Trophoblast cell (in vitro differentiated cells and primary cell): ENCODE measurements around the gene FLNC.
A peak's percentile ranks its signal among the peaks of the same experiment; 100 is the strongest.

Source experiments
- DNase-seq, 2 donors: peaks; one replicate each; pipeline ENCODE4 v3.0.0-alpha.2; 2016
- H2AFZ ChIP-seq: 2 replicates; pipeline ENCODE4 v1.6.1; 2013; ENCODE audit warnings: low read length, moderate library complexity, mild to moderate bottlenecking; ENCODE audit not compliant: insufficient read depth, poor library complexity
- H2AK5ac ChIP-seq: 2 replicates; pipeline ENCODE4 v1.6.1; 2013; ENCODE audit warnings: mild to moderate bottlenecking, low read length
- H2BK120ac ChIP-seq: 2 replicates; pipeline ENCODE4 v1.6.1; 2013; ENCODE audit warnings: low read length, mild to moderate bottlenecking, moderate library complexity; ENCODE audit not compliant: insufficient read depth, poor library complexity
- H2BK12ac ChIP-seq: 2 replicates; pipeline ENCODE4 v1.6.1; 2013; ENCODE audit warnings: mild to moderate bottlenecking, low read length, moderate library complexity
- H2BK5ac ChIP-seq: 2 replicates; pipeline ENCODE4 v1.6.1; 2013; ENCODE audit warnings: low read length, low read depth, moderate library complexity, mild to moderate bottlenecking; ENCODE audit not compliant: poor library complexity
- H3K14ac ChIP-seq: 2 replicates; pipeline ENCODE4 v1.6.1; 2013; ENCODE audit warnings: mild to moderate bottlenecking, low read length
- H3K18ac ChIP-seq: 2 replicates; pipeline ENCODE4 v1.6.1; 2013; ENCODE audit warnings: mild to moderate bottlenecking, low read length
- H3K23ac ChIP-seq: 2 replicates; pipeline ENCODE4 v1.6.1; 2013; ENCODE audit warnings: low read length
- H3K27ac ChIP-seq: 2 replicates; pipeline ENCODE4 v1.5.1; 2013; ENCODE audit warnings: low read depth, mild to moderate bottlenecking, inconsistent platforms, low read length, moderate library complexity
- H3K27me3 ChIP-seq: 2 replicates; pipeline ENCODE4 v1.6.1; 2013; ENCODE audit warnings: inconsistent platforms, mild to moderate bottlenecking, low read length, moderate library complexity; ENCODE audit not compliant: insufficient read depth
- H3K36me3 ChIP-seq, 2 experiments: 1 replicate in 1 of 2; 2 replicates in 1 of 2; pipeline ENCODE4 v1.6.1; 2013; ENCODE audit warnings: low read length in 2 of 2, mild to moderate bottlenecking in 2 of 2, moderate library complexity in 1 of 2; ENCODE audit not compliant: insufficient read depth in 2 of 2, control insufficient read depth in 1 of 2
- H3K4ac ChIP-seq: 2 replicates; pipeline ENCODE4 v1.6.1; 2013; ENCODE audit warnings: low read depth, mild to moderate bottlenecking, low read length, moderate library complexity
- H3K4me1 ChIP-seq, 2 experiments: 1 replicate in 1 of 2; 2 replicates in 1 of 2; pipeline ENCODE4 v1.6.1; 2013; ENCODE audit warnings: low read length in 2 of 2, mild to moderate bottlenecking in 2 of 2, moderate library complexity in 1 of 2; ENCODE audit not compliant: insufficient read depth in 2 of 2, control insufficient read depth in 1 of 2
- H3K4me2 ChIP-seq: 2 replicates; pipeline ENCODE4 v1.6.1; 2013; ENCODE audit warnings: inconsistent platforms, mild to moderate bottlenecking, low read length, moderate library complexity
- H3K4me3 ChIP-seq: 2 replicates; pipeline ENCODE4 v1.5.1; 2013; ENCODE audit warnings: mild to moderate bottlenecking, low read depth, low read length, inconsistent platforms
- H3K79me1 ChIP-seq: one replicate; pipeline ENCODE4 v1.6.1; 2013; ENCODE audit warnings: low read length
- H3K79me2 ChIP-seq: 2 replicates; pipeline ENCODE4 v1.6.1; 2013; ENCODE audit warnings: low read length, mild to moderate bottlenecking; ENCODE audit not compliant: control insufficient read depth, insufficient read depth, poor library complexity
- H3K9ac ChIP-seq: 2 replicates; pipeline ENCODE4 v1.6.1; 2013; ENCODE audit warnings: mild to moderate bottlenecking, low read length
- H3K9me3 ChIP-seq: 2 replicates; pipeline ENCODE4 v1.6.1; 2013; ENCODE audit warnings: low read depth, mild to moderate bottlenecking, control low read depth, inconsistent platforms, low read length; ENCODE audit not compliant: insufficient read depth
- H4K12ac ChIP-seq: 2 replicates; pipeline ENCODE4 v1.6.1; 2013; ENCODE audit warnings: low read depth, mild to moderate bottlenecking, low read length, moderate library complexity
- H4K8ac ChIP-seq: 2 replicates; pipeline ENCODE4 v1.6.1; 2013; ENCODE audit warnings: low read depth, mild to moderate bottlenecking, low read length, moderate library complexity
- H4K91ac ChIP-seq: one replicate; pipeline ENCODE4 v1.6.1; 2013; ENCODE audit warnings: low read depth, mild to moderate bottlenecking, low read length, moderate library complexity
- WGBS: extraction: QIAGEN DNeasy Blood & Tissue Kit; methylation state at CpG from one replicate; pipeline ENCODE4 v1.1.7; 2013; ENCODE audit warnings: missing lambda C conversion rate; ENCODE audit not compliant: insufficient read length, insufficient coverage; ENCODE audit errors: extremely low coverage; 5-methylcytosine and 5-hydroxymethylcytosine counted together

Gene FLNC

DNA sequence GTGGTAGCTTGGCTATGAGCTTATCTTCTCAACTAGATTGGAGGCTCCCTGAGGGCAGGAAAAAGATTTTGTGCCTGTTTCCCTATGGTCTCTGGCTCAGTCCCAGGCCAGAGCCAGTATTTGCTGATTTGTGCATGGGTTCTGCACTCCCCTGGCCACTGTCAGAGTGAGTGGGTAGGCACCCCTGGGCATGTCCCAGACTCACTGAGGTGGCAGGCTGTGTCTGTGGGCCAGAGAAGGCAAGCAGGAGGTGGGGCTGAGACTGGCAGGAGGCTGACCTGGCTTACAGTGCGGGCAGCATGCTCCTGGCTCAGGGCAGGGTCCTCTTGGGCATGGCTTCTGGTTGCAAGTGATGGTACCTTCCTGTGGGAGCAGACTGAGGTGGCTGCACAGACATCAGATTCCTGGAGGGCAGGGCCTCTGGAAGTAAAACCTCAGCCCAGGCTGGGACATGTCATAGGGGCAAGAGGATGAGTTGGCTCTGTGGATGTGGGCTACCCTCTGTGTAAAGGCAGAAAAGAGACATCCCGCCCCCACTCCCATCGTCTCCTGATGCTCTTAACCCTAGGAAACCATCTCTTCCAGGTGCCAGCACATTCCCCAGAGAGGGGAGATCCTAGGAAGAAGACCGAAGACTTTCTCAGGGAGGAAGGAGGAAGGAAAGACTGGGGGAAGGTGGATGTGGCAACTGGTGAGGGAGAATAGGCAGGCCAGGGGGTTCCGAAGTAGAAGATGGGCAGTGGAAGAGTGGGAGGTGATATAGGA, 76.0 kb downstream of the FLNC start:
- no peak overlapping the region for H4K91ac ChIP-seq
- no peak for DNase-seq
- H3K4me1 ChIP-seq, result peaks cover 5 to 8% of the 10 kb centered on the region in 2 experiments
- no peak overlapping the region for H4K12ac ChIP-seq
- no peak overlapping the region for H3K4me2 ChIP-seq
- H3K9me3 ChIP-seq, result peaks cover 4% of the 10 kb centered on the region
- no peak overlapping the region for H3K23ac ChIP-seq
- H3K36me3 ChIP-seq, result no peaks in the 10 kb centered on the region
- H3K9ac ChIP-seq, result no peak overlapping the region
- H3K79me2 ChIP-seq, result no peaks in the 10 kb centered on the region
- H3K27ac ChIP-seq, result no peak overlapping the region
- H3K79me1 ChIP-seq, result no peaks in the 10 kb centered on the region
- H3K4ac ChIP-seq, result no peak overlapping the region
- no peak overlapping the region for H2BK120ac ChIP-seq
- H2BK12ac ChIP-seq, result no peak overlapping the region
- no peak overlapping the region for H2AK5ac ChIP-seq
- WGBS, result no CpG with 5 or more reads among the region's 5 CpGs
- peaks cover 23% of the 10 kb centered on the region for H3K27me3 ChIP-seq
- H3K4me3 ChIP-seq, result peak overlapping the region; percentile 42
- H3K18ac ChIP-seq, result no peak overlapping the region
- no peak overlapping the region for H2AFZ ChIP-seq
- H3K14ac ChIP-seq, result no peak overlapping the region
- H2BK5ac ChIP-seq, result no peak overlapping the region
- no peak overlapping the region for H4K8ac ChIP-seq

DNA sequence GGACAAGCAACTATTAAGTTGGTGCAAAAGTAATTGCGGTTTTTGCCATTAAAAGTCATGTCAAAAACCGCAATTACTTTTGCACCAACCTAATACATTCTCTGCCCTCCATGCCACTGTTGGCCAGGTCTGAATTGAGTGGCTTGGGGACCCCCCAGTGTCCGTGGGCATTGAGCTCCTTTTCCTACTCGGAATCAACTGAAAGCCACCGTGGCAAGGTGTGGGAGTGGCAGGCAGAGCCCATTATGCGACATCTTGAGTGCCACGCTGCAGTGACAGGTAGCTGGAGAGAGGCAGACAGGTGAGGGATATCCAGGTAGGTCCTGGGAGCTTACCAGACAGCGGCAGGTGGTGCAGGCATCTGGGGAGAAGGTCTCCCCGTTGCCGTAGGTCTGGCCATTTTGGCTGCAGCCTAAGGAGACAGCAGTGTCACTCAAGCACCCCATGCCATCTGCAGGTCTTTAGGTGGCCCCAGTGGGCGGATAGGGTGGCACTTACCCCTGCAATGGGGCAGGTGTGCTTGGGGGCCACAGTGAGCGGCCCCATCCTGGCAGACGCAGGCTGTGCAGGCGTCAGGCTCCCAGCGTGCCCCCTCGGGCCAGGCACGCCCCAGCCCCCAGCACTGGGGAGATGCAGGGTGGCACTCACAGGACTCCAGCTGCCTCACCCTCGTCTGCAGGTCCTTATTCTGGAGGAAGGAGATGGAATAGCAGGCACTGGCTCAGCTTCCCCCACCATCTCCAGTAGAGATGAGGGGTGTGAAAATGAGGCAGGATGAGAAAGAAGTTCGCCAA, 76.8 kb downstream of the FLNC start:
- Histone ChIP-seq H3K4me3 (no peak overlapping the region), H3K27ac (no peak overlapping the region), H3K9ac (no peak overlapping the region), H4K8ac (no peak overlapping the region), H3K9me3 (peaks cover 6% of the 10 kb centered on the region), H3K4ac (no peak overlapping the region), H3K23ac (no peak overlapping the region), H4K12ac (no peak overlapping the region), H2BK5ac (no peak overlapping the region), H2AK5ac (no peak overlapping the region), H2BK12ac (no peak overlapping the region), H4K91ac (no peak overlapping the region), H3K27me3 (peaks cover 23% of the 10 kb centered on the region), H2AFZ (no peak overlapping the region), H3K36me3 (no peaks in the 10 kb centered on the region), H2BK120ac (no peak overlapping the region), H3K79me1 (no peaks in the 10 kb centered on the region), H3K14ac (no peak overlapping the region), H3K18ac (no peak overlapping the region), H3K79me2 (no peaks in the 10 kb centered on the region), H3K4me2 (no peak overlapping the region), H3K4me1 (peaks cover 8 to 10% of the 10 kb centered on the region in 2 experiments)
- no CpG with 5 or more reads among the region's 19 CpGs for WGBS
- DNase-seq, result no peak
